HCT116 (cell line): ENCODE results near the gene BNC2.

Experiments
- ELF1 ChIP-seq: IDR thresholded peaks from 2 replicates; pipeline ENCODE4 v1.6.1; 2012; ENCODE audit warnings: low read depth, borderline replicate concordance
- POLR2A ChIP-seq: IDR thresholded peaks from 2 replicates; pipeline ENCODE4 v1.7.0; 2011; ENCODE audit warnings: borderline replicate concordance; ENCODE audit not compliant: insufficient read depth, insufficient read length; ENCODE audit errors: extremely low read depth
- TF ChIP-seq, protein P1 (sequence below), 3 experiments: fragments of 200-600 bp in 1 of 3; sonication (generic) in 1 of 3; IDR thresholded peaks in 2 of 3; conservative IDR thresholded peaks in 1 of 3; 2 replicates each; pipeline ENCODE4 v1.5.1; 2012 to 2017; ENCODE audit warnings: low read depth in 2 of 3, low read length in 2 of 3, antibody characterized with exemption in 1 of 3, borderline replicate concordance in 1 of 3, control low read depth in 1 of 3, mild to moderate bottlenecking in 1 of 3, mixed read lengths in 1 of 3, mixed run types in 1 of 3, moderate library complexity in 1 of 3; ENCODE audit not compliant: insufficient read depth in 1 of 3

DNA sequence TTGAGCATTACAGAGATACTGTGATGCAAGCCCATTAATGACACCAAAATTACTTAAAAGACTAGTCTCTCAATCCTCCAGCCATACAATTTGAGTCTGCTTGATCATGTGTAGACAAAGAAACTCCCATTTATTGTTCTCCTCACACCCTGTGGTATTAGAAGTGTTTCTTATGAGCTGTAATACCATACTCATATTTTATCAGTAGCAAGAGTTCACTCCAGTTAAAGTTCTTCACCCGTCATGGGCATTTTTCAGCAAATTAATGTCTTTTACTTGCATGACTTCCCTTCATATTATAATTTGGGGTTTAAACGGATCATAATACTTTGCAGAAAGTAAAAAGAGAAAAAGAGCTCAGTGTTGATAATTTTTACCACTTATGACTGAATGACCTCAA, 242.9 kb downstream of the BNC2 start:
- TF ChIP-seq POLR2A (no peak), ELF1 (no peak)
- TF ChIP-seq, protein P1, sequence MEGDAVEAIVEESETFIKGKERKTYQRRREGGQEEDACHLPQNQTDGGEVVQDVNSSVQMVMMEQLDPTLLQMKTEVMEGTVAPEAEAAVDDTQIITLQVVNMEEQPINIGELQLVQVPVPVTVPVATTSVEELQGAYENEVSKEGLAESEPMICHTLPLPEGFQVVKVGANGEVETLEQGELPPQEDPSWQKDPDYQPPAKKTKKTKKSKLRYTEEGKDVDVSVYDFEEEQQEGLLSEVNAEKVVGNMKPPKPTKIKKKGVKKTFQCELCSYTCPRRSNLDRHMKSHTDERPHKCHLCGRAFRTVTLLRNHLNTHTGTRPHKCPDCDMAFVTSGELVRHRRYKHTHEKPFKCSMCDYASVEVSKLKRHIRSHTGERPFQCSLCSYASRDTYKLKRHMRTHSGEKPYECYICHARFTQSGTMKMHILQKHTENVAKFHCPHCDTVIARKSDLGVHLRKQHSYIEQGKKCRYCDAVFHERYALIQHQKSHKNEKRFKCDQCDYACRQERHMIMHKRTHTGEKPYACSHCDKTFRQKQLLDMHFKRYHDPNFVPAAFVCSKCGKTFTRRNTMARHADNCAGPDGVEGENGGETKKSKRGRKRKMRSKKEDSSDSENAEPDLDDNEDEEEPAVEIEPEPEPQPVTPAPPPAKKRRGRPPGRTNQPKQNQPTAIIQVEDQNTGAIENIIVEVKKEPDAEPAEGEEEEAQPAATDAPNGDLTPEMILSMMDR (IDR thresholded peaks at IDR 0.05 in 2 of 3, conservative IDR thresholded peaks at IDR 0.05 in 1 of 3; ENCODE audit: borderline replicate concordance in 1 of 3, insufficient read depth in 1 of 3, low read depth in 2 of 3, low read length in 2 of 3): no peak
